H7 (cell line): ENCODE results near the gene PPP1CA. TPM values are rescaled to one million over a fixed set of nuclear protein-coding genes. Genes with fewer than 3 reads are reported as not detected.

ENCODE experiments used
- DNase-seq: peaks from one replicate; pipeline ENCODE4 v3.0.0; 2012
- H3K27me3 ChIP-seq: 2 replicates; pipeline ENCODE4 v1.6.0; 2011; ENCODE audit warnings: mild to moderate bottlenecking, low read length; ENCODE audit not compliant: control insufficient read depth, insufficient read depth
- H3K36me3 ChIP-seq: replicated peaks from 2 replicates; pipeline ENCODE4 v1.5.1; 2011; ENCODE audit warnings: low read length; ENCODE audit not compliant: control insufficient read depth, insufficient read depth
- H3K4me3 ChIP-seq: 2 replicates; pipeline ENCODE4 v1.5.1; 2011; ENCODE audit warnings: low read depth, mild to moderate bottlenecking, control low read depth, low read length, moderate library complexity; ENCODE audit not compliant: insufficient read depth
- total RNA-seq: library from RNA; depleted of rRNA; stranded (reverse); fragments of >200 nt; shearing (Covaris generic); gene quantifications from 2 replicates; pipeline ENCODE4 v1.2.3, GENCODE V29; 2014

Gene PPP1CA
- total RNA-seq, 1 experiment from 2014 or later, result 314 TPM

- peak; percentile 67 for DNase-seq
- H3K36me3 ChIP-seq, result no peaks in the 10 kb centered on the region
- H3K27me3 ChIP-seq, result peaks cover 17% of the 10 kb centered on the region
- H3K4me3 ChIP-seq, result no peak overlapping the region
Observed at GRCh38 chr11:67370351-67371076, 31.1 kb downstream of the PPP1CA start.

- H3K4me3 ChIP-seq, result no peak overlapping the region
- peak; percentile 48 for DNase-seq
- no peaks in the 10 kb centered on the region for H3K36me3 ChIP-seq
- peaks cover 17% of the 10 kb centered on the region for H3K27me3 ChIP-seq
Observed at GRCh38 chr11:67369801-67370284, 31.8 kb downstream of the PPP1CA start.

- H3K4me3 ChIP-seq, result no peak overlapping the region
- no peak for DNase-seq
- H3K27me3 ChIP-seq, result peaks cover 13% of the 10 kb centered on the region
Observed at GRCh38 chr11:67369275-67369674, 32.4 kb downstream of the PPP1CA start.

GRCh38 chr11:67368621-67369020 lies 33.0 kb downstream of the PPP1CA start:
- Histone ChIP-seq H3K4me3 (no peak overlapping the region), H3K36me3 (no peaks in the 10 kb centered on the region), H3K27me3 (peaks cover 13% of the 10 kb centered on the region)
- no peak for DNase-seq

More at GRCh38 chr11:67369275-67369674, 32.4 kb downstream of the PPP1CA start:
- no peaks in the 10 kb centered on the region for H3K36me3 ChIP-seq

GRCh38 chr11:67367761-67368227 lies 33.9 kb downstream of the PPP1CA start:
- peaks cover 13% of the 10 kb centered on the region for H3K27me3 ChIP-seq
- peak; percentile 48 for DNase-seq
- no peaks in the 10 kb centered on the region for H3K36me3 ChIP-seq
- no peak overlapping the region for H3K4me3 ChIP-seq

- DNase-seq, result peak; percentile 54
- H3K4me3 ChIP-seq, result no peak overlapping the region
- no peaks in the 10 kb centered on the region for H3K36me3 ChIP-seq
- peaks cover 12% of the 10 kb centered on the region for H3K27me3 ChIP-seq
Observed at GRCh38 chr11:67366961-67367760, 34.5 kb downstream of the PPP1CA start.

- H3K27me3 ChIP-seq, result peaks cover 6% of the 10 kb centered on the region
- no peak for DNase-seq
- H3K4me3 ChIP-seq, result no peak overlapping the region
- no peaks in the 10 kb centered on the region for H3K36me3 ChIP-seq
Observed at GRCh38 chr11:67366546-67366945, 35.1 kb downstream of the PPP1CA start.

- H3K27me3 ChIP-seq, result peaks cover 2% of the 10 kb centered on the region
- no peak overlapping the region for H3K4me3 ChIP-seq
- H3K36me3 ChIP-seq, result no peaks in the 10 kb centered on the region
- DNase-seq, result peak; percentile 80
Observed at GRCh38 chr11:67365736-67366444, 35.8 kb downstream of the PPP1CA start.

- H3K27me3 ChIP-seq, result peaks cover 2% of the 10 kb centered on the region
- no peak overlapping the region for H3K4me3 ChIP-seq
- DNase-seq, result no peak
- H3K36me3 ChIP-seq, result no peaks in the 10 kb centered on the region
Observed at GRCh38 chr11:67364783-67365722, 36.6 kb downstream of the PPP1CA start.

- DNase-seq, result no peak
- Histone ChIP-seq H3K27me3 (peaks cover under 1% of the 10 kb centered on the region), H3K36me3 (no peaks in the 10 kb centered on the region), H3K4me3 (no peak overlapping the region)
Observed at GRCh38 chr11:67364169-67364568, 37.5 kb downstream of the PPP1CA start.

- H3K27me3 ChIP-seq, result no peaks in the 10 kb centered on the region; the same call in 1 of the 2 replicates
- DNase-seq, result peak; percentile 10
- H3K4me3 ChIP-seq, result no peak overlapping the region
- H3K36me3 ChIP-seq, result no peaks in the 10 kb centered on the region
Observed at GRCh38 chr11:67357831-67358670, 43.6 kb downstream of the PPP1CA start.

- no peak overlapping the region for H3K4me3 ChIP-seq
- DNase-seq, result peak; percentile 93
- no peaks in the 10 kb centered on the region for H3K36me3 ChIP-seq
- H3K27me3 ChIP-seq, result no peaks in the 10 kb centered on the region; the same call in 1 of the 2 replicates
Observed at GRCh38 chr11:67356864-67357561, 44.6 kb downstream of the PPP1CA start.
